Neural cell (in vitro differentiated cells): ENCODE measurements around the gene LRRIQ3. TPM values are rescaled to one million over a fixed set of nuclear protein-coding genes. Genes with fewer than 3 reads are reported as not detected.

Experiments
- H2AFZ ChIP-seq: fragments of 200-600, 300-800 bp; sonication (generic), shearing (Covaris generic); 2 replicates; pipeline ENCODE4 v1.6.0; 2014; ENCODE audit warnings: low read depth, mild to moderate bottlenecking, antibody characterized with exemption, low read length, moderate library complexity
- H3F3A ChIP-seq: fragments of 200-600 bp; shearing (Covaris generic); 2 replicates; pipeline ENCODE4 v1.6.1; 2016; ENCODE audit warnings: mild to moderate bottlenecking, moderate library complexity, mixed read lengths, antibody characterized with exemption, low read length; ENCODE audit not compliant: insufficient read depth, poor library complexity, severe bottlenecking
- H3K27ac ChIP-seq: fragments of 200-600, 300-800 bp; sonication (generic), shearing (Covaris generic); 2 replicates; pipeline ENCODE4 v1.5.1; 2014; ENCODE audit warnings: mild to moderate bottlenecking, low read length, moderate library complexity
- H3K27me3 ChIP-seq: fragments of 300-800, 200-600 bp; sonication (generic), shearing (Covaris generic); 2 replicates; pipeline ENCODE4 v1.6.0; 2014; ENCODE audit warnings: mild to moderate bottlenecking, low read depth, low read length, moderate library complexity; ENCODE audit not compliant: insufficient read depth
- H3K36me3 ChIP-seq: fragments of 300-800, 200-600 bp; sonication (generic), shearing (Covaris generic); 2 replicates; pipeline ENCODE4 v1.5.1; 2014; ENCODE audit warnings: mild to moderate bottlenecking, antibody characterized with exemption, low read length, moderate library complexity; ENCODE audit not compliant: insufficient read depth
- H3K4me2 ChIP-seq: fragments of 300-800, 200-600 bp; sonication (generic), shearing (Covaris generic); 2 replicates; pipeline ENCODE4 v1.6.0; 2014; ENCODE audit warnings: mild to moderate bottlenecking, low read length
- H3K4me3 ChIP-seq: fragments of 300-800, 200-600 bp; sonication (generic), shearing (Covaris generic); 2 replicates; pipeline ENCODE4 v1.5.1; 2014; ENCODE audit warnings: mild to moderate bottlenecking, low read length, moderate library complexity
- H3K79me2 ChIP-seq: fragments of 200-600 bp; shearing (Covaris generic); replicated peaks from 2 replicates; pipeline ENCODE4 v1.6.0; 2014; ENCODE audit warnings: mild to moderate bottlenecking, low read length, moderate library complexity; ENCODE audit not compliant: insufficient read depth
- H3K9ac ChIP-seq: fragments of 300-800, 200-600 bp; sonication (generic), shearing (Covaris generic); 2 replicates; pipeline ENCODE4 v1.6.1; 2016; ENCODE audit warnings: mild to moderate bottlenecking, low read length, mixed read lengths
- H3K9me2 ChIP-seq: fragments of 200-600 bp; shearing (Covaris generic); 2 replicates; pipeline ENCODE4 v1.6.1; 2016; ENCODE audit warnings: mild to moderate bottlenecking, low read length, mixed read lengths; ENCODE audit not compliant: insufficient read depth
- H3K9me3 ChIP-seq: fragments of 200-600, 300-800 bp; sonication (generic), shearing (Covaris generic); 2 replicates; pipeline ENCODE4 v1.6.1; 2016; ENCODE audit warnings: mild to moderate bottlenecking, mixed run types, low read length, moderate library complexity, mixed read lengths
- H4K20me1 ChIP-seq: fragments of 200-600 bp; shearing (Covaris generic); 2 replicates; pipeline ENCODE4 v1.6.1; 2016; ENCODE audit warnings: mild to moderate bottlenecking, mixed run types; ENCODE audit not compliant: insufficient read depth
- EP300 ChIP-seq: fragments of 450-650 bp; conservative IDR thresholded peaks from 2 replicates; pipeline ENCODE4 v1.6.1; 2014; ENCODE audit warnings: antibody characterized with exemption, mild to moderate bottlenecking, moderate library complexity; ENCODE audit not compliant: poor library complexity, severe bottlenecking
- EZH2 ChIP-seq: fragments of 200-600, 300-800 bp; shearing (Covaris generic), sonication (generic); IDR thresholded peaks from 2 replicates; pipeline ENCODE4 v1.6.1; 2014; ENCODE audit warnings: antibody characterized with exemption, low read length, borderline replicate concordance, mild to moderate bottlenecking; ENCODE audit not compliant: insufficient read depth, poor library complexity, severe bottlenecking
- MXI1 ChIP-seq: fragments of 450-650 bp; conservative IDR thresholded peaks from 2 replicates; pipeline ENCODE4 v1.6.1; 2014; ENCODE audit warnings: antibody characterized with exemption, mild to moderate bottlenecking; ENCODE audit not compliant: poor library complexity, severe bottlenecking
- POLR2AphosphoS5 ChIP-seq: IDR thresholded peaks from 2 replicates; pipeline ENCODE4 v1.6.1; 2012
- RAD21 ChIP-seq: fragments of 450-650 bp; conservative IDR thresholded peaks from 2 replicates; pipeline ENCODE4 v1.6.1; 2014; ENCODE audit warnings: antibody characterized with exemption, mild to moderate bottlenecking, moderate library complexity
- SMC3 ChIP-seq: fragments of 450-650 bp; conservative IDR thresholded peaks from 2 replicates; pipeline ENCODE4 v1.6.1; 2014; ENCODE audit warnings: antibody characterized with exemption, mild to moderate bottlenecking, moderate library complexity; ENCODE audit not compliant: poor library complexity
- TAF1 ChIP-seq: IDR thresholded peaks from 2 replicates; pipeline ENCODE4 v1.6.1; 2012; ENCODE audit warnings: low read depth
- polyA plus RNA-seq: library from polyadenylated mRNA; depleted of rRNA; stranded (reverse); fragments of >200 nt; gene quantifications from 2 replicates; pipeline ENCODE4 v1.2.3, GENCODE V29; 2014
- TF ChIP-seq, protein P1 (sequence below): fragments of 450-650 bp; IDR thresholded peaks from 2 replicates; pipeline ENCODE4 v1.5.1; 2014; ENCODE audit warnings: antibody characterized with exemption, mild to moderate bottlenecking, moderate library complexity; ENCODE audit not compliant: poor library complexity, severe bottlenecking
- TF ChIP-seq, protein P2 (sequence below): IDR thresholded peaks from 2 replicates; pipeline ENCODE4 v1.6.1; 2012; ENCODE audit warnings: borderline replicate concordance

LRRIQ3 gene
- polyA plus RNA-seq, 1 donor from 2014 or later, result not detected

DNA sequence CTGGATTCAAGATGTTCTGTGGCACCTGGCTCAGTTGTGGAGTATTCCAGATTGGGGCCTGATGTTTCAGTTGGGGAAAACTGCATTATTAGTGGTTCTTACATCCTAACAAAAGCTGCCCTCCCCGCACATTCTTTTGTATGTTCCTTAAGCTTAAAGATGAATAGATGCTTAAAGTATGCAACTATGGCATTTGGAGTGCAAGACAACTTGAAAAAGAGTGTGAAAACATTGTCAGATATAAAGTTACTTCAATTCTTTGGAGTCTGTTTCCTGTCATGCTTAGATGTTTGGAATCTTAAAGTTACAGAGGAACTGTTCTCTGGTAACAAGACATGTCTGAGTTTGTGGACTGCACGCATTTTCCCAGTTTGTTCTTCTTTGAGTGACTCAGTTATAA is 7.3 kb upstream of the LRRIQ3 start:
- Histone ChIP-seq H3F3A (no peaks in the 10 kb centered on the region), H3K9ac (no peak overlapping the region), H2AFZ (no peak overlapping the region), H3K4me3 (no peak overlapping the region), H3K27ac (no peak overlapping the region), H3K9me2 (no peaks in the 10 kb centered on the region), H3K79me2 (no peaks in the 10 kb centered on the region), H3K4me2 (no peak overlapping the region), H3K27me3 (no peaks in the 10 kb centered on the region), H4K20me1 (no peaks in the 10 kb centered on the region), H3K9me3 (no peaks in the 10 kb centered on the region), H3K36me3 (no peaks in the 10 kb centered on the region)
- TF ChIP-seq TAF1 (no peak), SMC3 (no peak), POLR2AphosphoS5 (no peak), EP300 (no peak), MXI1 (no peak), RAD21 (no peak), EZH2 (no peak)
- TF ChIP-seq, protein P1, sequence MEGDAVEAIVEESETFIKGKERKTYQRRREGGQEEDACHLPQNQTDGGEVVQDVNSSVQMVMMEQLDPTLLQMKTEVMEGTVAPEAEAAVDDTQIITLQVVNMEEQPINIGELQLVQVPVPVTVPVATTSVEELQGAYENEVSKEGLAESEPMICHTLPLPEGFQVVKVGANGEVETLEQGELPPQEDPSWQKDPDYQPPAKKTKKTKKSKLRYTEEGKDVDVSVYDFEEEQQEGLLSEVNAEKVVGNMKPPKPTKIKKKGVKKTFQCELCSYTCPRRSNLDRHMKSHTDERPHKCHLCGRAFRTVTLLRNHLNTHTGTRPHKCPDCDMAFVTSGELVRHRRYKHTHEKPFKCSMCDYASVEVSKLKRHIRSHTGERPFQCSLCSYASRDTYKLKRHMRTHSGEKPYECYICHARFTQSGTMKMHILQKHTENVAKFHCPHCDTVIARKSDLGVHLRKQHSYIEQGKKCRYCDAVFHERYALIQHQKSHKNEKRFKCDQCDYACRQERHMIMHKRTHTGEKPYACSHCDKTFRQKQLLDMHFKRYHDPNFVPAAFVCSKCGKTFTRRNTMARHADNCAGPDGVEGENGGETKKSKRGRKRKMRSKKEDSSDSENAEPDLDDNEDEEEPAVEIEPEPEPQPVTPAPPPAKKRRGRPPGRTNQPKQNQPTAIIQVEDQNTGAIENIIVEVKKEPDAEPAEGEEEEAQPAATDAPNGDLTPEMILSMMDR, result no peak
- TF ChIP-seq, protein P2, sequence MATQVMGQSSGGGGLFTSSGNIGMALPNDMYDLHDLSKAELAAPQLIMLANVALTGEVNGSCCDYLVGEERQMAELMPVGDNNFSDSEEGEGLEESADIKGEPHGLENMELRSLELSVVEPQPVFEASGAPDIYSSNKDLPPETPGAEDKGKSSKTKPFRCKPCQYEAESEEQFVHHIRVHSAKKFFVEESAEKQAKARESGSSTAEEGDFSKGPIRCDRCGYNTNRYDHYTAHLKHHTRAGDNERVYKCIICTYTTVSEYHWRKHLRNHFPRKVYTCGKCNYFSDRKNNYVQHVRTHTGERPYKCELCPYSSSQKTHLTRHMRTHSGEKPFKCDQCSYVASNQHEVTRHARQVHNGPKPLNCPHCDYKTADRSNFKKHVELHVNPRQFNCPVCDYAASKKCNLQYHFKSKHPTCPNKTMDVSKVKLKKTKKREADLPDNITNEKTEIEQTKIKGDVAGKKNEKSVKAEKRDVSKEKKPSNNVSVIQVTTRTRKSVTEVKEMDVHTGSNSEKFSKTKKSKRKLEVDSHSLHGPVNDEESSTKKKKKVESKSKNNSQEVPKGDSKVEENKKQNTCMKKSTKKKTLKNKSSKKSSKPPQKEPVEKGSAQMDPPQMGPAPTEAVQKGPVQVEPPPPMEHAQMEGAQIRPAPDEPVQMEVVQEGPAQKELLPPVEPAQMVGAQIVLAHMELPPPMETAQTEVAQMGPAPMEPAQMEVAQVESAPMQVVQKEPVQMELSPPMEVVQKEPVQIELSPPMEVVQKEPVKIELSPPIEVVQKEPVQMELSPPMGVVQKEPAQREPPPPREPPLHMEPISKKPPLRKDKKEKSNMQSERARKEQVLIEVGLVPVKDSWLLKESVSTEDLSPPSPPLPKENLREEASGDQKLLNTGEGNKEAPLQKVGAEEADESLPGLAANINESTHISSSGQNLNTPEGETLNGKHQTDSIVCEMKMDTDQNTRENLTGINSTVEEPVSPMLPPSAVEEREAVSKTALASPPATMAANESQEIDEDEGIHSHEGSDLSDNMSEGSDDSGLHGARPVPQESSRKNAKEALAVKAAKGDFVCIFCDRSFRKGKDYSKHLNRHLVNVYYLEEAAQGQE, result no peak

DNA sequence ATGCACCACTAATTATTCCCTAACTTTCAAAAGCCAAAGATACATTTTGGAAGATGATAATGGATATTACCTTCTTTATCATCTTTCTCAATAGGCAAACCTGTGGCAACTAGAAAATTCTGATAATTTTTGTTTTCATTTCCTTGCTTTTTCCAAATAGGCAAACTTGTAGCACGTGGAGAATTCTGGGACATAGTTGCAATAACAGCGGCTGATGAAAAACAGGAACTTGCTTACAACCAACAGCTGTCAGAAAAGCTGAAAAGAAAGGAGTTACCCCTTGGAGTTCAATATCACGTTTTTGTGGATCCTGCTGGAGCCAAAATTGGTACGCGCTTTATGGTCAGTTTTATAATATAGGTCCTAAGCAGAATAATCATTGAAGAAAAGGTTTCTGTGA is 1.5 kb upstream of the LRRIQ3 start:
- Histone ChIP-seq H3K9me3 (no peaks in the 10 kb centered on the region), H3K27me3 (no peaks in the 10 kb centered on the region), H2AFZ (no peak overlapping the region), H3K9me2 (no peaks in the 10 kb centered on the region), H3K9ac (no peak overlapping the region), H3K4me3 (no peak overlapping the region), H3K4me2 (no peak overlapping the region), H3K79me2 (no peaks in the 10 kb centered on the region), H4K20me1 (no peaks in the 10 kb centered on the region), H3K27ac (no peak overlapping the region), H3F3A (no peaks in the 10 kb centered on the region), H3K36me3 (no peaks in the 10 kb centered on the region)
- TF ChIP-seq MXI1 (no peak), POLR2AphosphoS5 (no peak), RAD21 (no peak), TAF1 (no peak), EZH2 (no peak), SMC3 (no peak), EP300 (no peak)
- TF ChIP-seq, protein P1, result no peak
- TF ChIP-seq, protein P2, result no peak
